LHCN-M2 (cell line): ENCODE measurements around the gene FECH. TPM values are rescaled to one million over a fixed set of nuclear protein-coding genes. Genes with fewer than 3 reads are reported as not detected.

ENCODE experiments used
- DNase-seq: peaks from one replicate; pipeline ENCODE4 v3.0.0-alpha.2; 2012; ENCODE audit warnings: low read depth
- total RNA-seq: library from RNA; depleted of rRNA; stranded (reverse); fragments of >200 nt; gene quantifications from 2 replicates; pipeline ENCODE4 v1.2.3, GENCODE V29; 2014

FECH gene
- total RNA-seq, 1 experiment from 2014 or later, result 35.9 TPM

DNA sequence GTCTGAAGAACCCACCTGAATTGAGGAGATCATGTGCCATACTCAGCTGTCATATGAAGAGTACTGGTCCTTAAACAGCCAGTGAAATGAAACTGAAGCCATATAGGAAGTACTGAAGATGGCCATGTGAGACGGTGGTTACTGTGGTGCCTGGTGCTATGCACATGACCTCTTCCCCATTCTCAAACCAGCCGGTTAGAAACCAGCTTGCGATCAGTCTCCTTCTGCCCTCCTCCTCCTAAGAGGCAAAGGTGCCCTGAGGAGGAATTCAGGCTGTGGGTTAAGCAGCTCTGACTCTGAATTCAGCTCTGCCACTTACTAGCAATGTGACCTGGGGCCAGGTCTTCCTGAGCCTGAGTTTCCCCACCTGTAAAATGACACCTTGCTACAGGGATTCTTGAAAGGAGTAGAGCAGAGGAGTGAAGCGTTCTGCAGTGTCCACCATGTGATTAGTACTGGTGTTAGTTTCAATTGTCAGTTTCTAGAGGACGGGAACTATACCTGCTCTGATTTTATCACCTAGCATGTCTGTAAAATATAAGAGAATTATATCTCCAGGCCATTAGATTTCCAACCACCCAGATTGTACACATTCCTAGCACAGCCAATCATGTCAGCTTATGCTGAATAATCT is 5.1 kb downstream of the FECH start:
- DNase-seq, result no peak

GRCh38 chr18:57579934-57580333 is 6.6 kb downstream of the FECH start:
- DNase-seq, result no peak

GRCh38 chr18:57576316-57576715 is 10.2 kb downstream of the FECH start:
- DNase-seq, result no peak

DNA sequence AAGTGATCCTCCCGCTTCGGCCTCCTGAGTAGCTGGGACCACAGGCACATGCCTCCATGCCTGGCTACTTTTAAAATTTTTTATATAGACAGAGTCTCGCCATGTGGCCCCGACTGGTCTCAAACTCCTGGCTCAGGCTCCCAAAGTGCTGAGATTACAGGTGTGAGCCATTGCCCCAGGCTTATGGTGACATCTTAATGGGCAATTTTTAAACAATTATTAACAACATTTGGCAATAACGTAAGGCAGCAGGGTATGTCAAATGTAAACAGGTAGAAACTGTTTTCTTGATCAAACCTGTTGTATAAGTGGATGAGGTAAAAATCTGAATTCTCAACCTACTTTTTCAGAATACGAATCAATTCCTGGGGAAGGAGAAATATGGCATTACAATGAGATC is 11.0 kb downstream of the FECH start:
- no peak for DNase-seq

GRCh38 chr18:57574866-57575265 is 11.6 kb downstream of the FECH start:
- DNase-seq, result no peak

GRCh38 chr18:57570162-57570561 is 16.3 kb downstream of the FECH start:
- DNase-seq, result peak; percentile 8

GRCh38 chr18:57569133-57569532 is 17.4 kb downstream of the FECH start:
- DNase-seq, result no peak

- peak; percentile 50 for DNase-seq
Observed at GRCh38 chr18:57561728-57562423, 24.6 kb downstream of the FECH start.

DNA sequence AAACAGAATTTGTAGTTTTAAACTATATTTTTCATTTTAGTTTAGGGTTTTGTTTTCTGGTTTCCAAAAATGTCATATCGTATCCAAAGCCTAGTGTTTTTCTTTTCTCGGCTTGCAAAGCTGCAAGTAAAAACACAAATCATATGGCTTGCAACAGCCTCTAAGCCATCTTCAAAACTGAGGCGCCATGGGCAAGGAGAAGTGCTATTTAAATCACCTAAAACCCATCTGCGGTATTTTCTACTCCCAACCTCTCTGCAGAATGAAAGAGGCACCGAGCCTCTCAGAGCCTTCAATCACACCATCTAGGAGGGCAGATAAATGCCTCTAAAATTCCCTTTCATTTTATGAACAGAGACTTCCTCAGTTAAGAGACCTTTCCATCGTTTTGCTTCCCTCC is 25.2 kb downstream of the FECH start:
- no peak for DNase-seq

GRCh38 chr18:57559314-57559713 is 27.2 kb downstream of the FECH start:
- DNase-seq, result no peak

GRCh38 chr18:57555134-57555533 is 31.4 kb downstream of the FECH start:
- DNase-seq, result no peak

- no peak for DNase-seq
Observed at GRCh38 chr18:57550510-57550909, 36.0 kb downstream of the FECH start.

GRCh38 chr18:57547260-57547659 is 39.2 kb downstream of the FECH start:
- no peak for DNase-seq

DNA sequence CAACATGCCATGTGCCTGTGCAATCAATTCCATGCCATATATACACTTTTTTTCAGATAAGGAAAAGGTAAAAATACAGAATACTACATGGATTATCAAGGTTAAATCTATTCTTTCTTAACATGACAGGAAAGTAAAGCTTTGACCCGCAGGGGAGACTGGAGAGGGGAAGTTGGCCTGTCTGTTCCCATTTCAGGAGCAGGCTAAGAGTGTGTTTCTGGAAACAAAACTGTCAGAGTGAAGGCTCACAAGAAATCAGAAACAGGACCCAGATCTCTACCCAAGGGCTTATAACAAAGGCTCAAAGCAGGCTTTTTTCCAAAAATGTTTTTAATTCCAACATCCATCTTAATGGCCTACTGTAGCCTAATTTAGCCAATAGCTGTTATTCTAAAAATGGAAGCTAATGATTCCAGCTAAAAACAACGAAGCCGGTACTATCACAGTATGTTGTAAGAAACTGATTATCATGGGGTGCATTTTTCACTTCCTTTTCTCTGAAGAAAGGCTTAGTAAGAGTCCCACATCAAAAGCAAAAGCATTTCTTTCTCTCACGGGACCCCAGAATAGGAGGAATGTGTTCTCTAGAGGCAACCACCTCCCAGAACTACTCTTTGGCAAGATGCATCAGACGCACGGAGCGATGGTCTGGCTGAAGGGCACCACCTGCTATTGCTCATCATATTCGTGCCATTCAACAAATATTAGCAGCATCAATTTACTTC is 41.4 kb downstream of the FECH start:
- no peak for DNase-seq

DNA sequence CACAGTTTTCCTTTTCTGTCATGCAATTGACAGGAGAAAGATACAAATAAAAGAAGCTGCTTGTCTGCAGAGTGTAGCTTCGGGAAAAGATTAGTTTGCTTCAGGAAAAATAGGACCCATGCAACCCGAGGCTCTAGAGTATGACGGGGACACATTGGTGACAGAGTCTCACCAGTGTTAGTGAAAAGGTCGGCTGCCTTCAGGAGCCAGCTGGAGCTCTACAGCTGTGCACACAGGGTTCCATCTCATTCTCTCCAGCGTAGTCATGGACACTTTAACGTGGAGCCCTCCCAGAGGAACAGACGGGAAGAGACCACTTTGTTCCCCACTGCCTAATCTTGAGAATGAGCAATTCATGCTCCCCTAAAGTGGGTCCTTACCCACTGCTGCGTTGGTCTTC is 42.9 kb downstream of the FECH start:
- DNase-seq, result no peak

DNA sequence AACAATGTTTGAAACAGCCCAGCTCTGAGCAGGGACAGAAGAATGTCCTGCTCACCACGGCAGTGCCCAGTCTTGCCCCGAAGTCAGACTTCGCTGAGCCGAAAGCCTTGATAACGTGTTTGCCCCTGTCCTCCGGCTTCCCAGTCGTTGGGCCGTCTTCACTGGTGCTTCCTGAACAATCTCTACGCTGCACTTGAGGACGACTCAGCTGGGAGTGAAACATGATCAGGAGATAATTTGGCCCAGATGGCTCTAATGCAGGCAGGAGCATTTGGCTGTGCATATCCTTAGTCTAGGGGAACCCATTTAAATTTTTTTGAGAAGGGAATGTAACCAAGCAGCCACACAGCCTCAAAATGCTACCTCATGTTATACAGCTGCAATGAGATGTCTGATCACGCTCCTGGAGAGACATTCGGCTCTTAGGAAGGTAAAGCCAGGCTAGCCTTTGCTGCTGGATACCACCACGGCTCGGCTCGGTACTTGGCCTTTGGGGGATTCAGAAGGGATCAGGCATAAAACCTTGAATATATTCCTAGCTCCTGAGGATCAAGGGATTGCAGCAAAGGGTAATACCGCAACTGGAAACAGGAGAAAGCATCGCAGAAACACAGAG is 43.6 kb downstream of the FECH start:
- DNase-seq, result peak; percentile 29

- DNase-seq, result peak; percentile 25
Observed at GRCh38 chr18:57542126-57542525, 44.4 kb downstream of the FECH start.

DNA sequence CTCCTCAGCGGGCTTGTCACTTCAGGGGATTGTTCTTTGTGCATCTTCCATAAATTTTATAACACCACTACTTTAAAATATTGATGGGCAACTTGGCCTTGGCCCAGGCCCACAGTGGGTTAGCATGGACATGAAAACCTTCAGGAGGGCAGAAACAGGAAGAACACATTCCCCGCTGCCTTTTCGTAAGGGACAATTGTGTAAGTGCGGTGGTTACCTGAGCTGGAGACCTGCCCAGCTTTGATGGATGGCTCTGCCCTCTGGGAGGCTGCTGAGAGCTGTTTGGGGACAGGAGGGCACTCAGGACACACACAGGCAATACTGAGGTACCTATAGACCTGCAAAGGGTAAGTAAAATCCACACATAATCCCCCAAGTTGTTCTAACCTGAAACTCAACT is 46.8 kb downstream of the FECH start:
- DNase-seq, result no peak

- no peak for DNase-seq
Observed at GRCh38 chr18:57538614-57539013, 47.9 kb downstream of the FECH start.

DNA sequence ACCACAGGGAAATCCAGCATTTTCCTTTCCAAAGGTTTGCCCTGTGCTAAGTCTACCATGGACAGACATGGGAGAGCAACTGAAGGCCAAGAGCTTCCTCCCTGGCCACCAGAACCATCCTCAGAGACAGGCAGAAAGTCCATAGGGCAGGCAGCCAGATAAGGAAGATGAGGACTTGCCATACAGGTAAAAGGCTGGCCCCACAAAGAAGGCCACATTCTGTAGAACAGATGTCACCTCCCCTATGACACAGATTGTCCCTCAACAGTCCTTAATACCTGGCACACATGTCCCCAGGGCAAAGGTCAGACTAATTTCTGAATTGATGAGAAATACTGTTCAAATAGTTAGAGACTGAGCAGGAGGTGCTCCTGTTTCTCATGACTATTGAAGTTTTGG is 52.0 kb downstream of the FECH start:
- no peak for DNase-seq

- no peak for DNase-seq
Observed at GRCh38 chr18:57533868-57534510, 52.5 kb downstream of the FECH start.
